Bone marrow (tissue), 2 donors: ENCODE results near the gene CNDP1.
"Not testable (repeated sequence)": the region's sequence is repeated elsewhere in the genome, so short reads cannot be mapped to it uniquely, and the experiment has no call there.

Experiments used
- DNase-seq, 2 donors: peaks; one replicate each; lab custom pipeline; 2025; lab: John Stamatoyannopoulos, UW

The CNDP1 gene

DNA sequence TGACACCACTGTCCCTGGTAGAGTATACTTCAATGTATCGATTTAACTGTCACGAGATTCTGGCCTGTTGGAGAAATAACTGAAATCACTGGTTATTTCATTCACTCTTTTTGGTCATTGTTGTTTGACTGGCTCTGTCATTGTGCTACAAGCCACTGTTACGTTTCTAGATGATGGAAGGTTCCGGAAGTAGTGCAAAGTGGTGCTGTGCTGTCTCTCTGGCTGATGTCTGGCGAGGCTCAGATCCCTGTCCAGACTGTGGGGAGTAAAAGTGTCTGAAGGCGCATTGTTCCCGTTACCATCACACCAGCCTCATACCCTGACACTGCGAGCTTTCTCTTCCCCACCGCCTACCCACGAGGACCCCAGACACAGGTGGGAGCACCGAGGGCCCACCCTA, 11.7 kb downstream of the CNDP1 start:
- DNase-seq = no peak

DNA sequence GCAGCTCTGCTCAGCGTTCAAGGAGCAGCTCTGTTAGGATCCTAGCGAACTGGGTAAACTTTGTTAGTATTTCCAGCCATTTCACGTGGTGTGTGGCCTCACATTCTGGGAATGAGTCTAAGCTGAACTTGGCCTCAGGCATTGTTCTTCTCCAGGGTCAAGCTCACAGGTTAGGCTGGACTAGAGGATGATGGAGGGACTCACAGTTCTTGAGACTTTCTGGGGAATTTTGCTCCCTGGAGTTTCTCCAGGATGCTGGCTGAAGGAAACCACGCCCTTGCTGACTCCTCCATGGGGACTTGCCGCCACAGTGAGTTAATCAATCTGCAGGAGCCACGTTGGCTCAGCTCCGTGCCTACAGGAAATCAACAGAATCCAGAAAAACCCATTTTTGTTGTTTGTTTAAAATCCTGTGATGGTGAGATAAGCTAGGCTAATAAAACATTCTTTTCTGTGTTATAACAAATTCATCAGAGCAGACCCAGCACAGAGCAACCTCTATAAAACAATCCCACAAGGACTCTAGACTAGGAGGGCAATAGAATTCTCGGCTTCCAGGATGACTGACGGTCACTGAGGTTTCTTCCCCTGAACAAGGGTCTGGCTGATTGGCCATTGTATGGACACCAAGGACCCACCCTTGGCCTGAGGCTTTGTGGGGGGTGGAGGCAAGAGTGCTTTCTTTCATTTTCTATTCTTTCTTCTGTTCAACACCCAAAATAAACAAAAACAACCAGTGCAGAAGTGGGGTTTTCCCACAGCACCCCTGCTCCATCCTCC, 12.6 kb downstream of the CNDP1 start:
- DNase-seq = no peak

DNA sequence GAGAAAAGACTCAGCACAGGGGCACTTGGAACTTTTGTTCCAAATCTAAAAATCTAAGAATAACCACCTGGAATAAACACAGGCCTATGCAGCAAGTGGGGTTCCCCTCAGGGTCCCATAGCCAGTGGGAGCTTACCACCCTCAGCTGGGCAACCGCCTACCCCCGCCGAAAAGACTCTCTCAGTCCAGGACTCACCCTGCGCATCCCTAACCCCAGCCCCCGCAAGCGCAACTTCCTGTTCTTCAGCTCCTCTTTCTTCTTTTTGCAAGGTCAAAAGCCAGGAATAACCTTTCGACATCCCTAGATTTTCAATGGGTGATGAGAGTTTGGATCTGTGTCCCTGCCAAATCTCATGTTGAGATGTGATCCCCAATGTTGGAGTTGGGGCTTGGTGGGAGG, 13.6 kb downstream of the CNDP1 start:
- no peak for DNase-seq

DNA sequence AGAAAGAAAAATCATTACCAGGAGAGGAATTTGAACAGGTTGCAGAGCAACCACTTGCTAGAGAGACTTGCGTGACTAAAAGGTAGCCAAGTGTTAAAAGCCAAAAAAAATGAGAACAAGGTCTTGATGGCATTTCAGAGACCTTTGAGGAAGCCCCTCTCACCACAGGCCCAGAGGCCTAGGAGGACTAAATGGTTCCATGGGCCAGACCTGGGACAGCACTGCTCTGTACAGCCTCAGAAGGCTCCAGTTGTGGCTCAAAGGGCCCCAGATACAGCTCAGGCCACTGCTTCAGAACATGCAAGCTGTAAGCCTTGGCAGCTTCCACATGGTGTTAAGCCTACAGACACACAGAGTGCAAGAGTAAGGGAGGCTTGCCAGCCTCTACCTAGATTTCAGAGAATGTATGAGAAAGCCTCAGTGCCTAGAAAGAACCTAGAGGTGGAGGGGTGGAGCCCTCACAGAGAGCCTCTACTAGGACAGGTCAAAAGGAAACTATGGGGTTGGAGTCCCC, 15.3 kb downstream of the CNDP1 start:
- no peak for DNase-seq

DNA sequence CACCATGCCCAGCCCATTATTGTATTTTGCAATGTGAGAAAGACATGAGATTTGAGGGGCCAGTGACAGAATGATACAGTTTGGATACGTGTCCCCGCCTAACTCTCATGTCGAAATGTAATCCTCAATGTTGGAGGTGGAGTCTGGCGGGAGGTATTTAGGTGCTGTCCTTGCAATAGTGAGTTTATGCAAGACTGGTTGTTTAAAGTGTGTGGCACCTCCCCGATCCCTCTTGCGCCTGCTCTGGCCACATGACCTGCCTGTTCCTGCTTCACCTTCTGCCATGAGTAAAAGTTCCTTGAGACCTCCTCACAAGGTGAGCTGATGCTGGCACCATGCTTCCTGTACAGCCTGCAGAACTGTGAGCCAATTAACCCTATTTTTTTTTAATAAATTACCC, 16.6 kb downstream of the CNDP1 start:
- DNase-seq = no peak

DNA sequence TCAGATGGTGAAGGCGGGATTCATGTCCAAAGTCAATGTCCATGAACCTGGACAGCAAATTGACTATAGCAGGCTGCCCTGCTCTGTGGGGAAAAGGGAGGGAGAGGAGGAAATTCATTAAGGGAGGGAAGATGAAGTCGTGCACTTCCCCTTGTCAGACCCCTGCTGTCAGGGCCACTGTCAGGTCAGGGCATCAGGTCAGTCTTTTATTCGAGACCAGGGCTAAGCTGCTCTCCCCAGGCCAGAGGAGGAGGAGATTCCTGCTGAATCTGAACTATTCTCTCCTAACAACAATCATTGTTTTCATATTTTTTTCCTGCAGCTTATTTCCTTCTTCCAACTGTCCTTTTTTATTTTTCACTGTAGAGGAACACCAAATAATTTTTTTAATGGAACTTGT, 17.2 kb downstream of the CNDP1 start:
- no peak for DNase-seq

DNA sequence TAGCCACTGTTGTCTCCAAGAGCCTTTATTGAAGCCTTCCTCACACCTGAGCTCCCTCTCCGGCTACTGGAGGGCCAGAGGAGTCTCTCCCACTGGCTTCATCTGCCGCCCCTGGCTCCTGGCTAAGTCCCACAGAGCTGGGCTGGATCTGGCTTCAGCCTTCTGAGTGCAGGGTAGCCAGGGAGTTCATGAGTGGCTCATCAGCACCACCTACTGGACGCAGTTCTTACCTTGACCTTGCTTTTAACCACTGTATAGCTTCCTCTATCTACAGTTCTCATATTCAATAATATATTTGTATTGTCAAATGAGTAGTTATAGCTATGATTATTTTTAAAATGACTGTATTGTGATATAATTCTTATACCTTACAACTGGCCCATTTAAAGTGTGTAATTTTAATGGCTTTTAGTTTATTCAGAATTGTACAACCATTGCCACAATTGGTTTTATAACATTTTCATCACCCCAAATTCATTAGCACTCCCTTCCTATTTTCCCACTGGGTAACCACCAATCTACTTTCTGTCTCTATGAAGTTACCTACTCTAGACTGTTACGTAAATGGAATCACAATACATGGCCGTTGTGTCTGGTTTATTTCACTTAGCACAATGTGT, 17.7 kb downstream of the CNDP1 start:
- peak; percentile 33 to 77 for DNase-seq

DNA sequence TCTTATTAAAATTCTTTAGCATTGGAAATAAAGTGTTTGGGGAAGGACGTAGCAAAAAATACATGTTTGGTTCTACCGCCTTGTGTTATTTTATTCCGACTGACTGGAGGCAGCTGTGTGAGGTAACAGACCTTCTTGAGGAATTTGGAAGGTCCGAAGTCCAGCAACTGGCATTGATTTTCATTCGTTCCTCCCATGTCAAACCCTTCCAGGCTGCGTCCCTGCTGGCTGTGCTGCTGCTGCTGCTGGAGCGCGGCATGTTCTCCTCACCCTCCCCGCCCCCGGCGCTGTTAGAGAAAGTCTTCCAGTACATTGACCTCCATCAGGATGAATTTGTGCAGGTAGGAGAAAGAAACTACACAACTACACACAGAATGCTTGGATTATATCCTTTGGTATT, 21.8 kb downstream of the CNDP1 start:
- no peak for DNase-seq

DNA sequence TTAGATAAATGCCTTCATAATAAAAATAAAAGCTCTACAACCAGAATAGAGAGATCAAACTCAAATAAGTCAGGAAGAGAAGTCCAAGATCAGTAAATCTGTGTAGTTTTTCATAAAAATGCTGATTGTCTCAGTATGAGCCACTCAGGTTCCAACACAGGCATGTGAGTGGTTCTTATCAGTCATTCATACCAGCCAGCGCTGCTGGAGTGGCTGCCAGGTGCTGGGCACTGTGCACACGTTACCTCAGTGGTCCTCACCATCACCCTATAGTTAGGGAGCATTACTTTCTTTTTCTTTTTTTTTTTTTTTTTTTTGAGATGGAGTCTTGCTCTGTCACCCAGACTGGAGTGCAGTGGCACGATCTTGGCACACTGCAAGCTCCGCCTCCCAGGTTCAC, 23.8 kb downstream of the CNDP1 start:
- DNase-seq = no peak

DNA sequence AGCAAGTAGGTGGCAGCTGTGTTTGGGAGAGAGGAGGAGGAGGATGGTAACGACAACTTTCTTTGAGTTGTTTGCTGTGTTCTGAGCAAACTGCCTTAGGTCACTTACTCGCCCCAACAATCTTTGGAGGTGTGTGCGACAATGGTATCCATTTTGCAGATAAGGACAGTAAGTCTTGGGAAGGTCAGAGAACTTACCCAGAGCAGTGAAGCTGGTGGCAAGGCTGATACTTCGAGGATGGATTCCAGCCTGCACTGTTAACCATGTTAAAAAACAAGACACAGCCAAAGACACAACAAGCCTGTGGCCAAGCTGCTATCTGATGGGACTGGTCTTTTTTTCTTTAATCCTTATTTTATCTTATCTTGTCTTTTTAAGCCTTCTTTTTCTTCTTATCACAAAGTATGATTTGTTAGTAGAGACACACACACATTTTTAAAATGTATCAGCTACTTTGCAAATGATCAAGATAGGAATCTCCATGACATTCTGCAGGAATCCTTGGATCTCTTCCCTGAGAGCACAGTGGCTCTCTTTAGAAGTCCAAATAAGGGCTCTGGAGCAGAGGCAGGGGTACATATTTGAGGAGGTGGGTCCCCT, 27.9 kb downstream of the CNDP1 start:
- DNase-seq = no peak

DNA sequence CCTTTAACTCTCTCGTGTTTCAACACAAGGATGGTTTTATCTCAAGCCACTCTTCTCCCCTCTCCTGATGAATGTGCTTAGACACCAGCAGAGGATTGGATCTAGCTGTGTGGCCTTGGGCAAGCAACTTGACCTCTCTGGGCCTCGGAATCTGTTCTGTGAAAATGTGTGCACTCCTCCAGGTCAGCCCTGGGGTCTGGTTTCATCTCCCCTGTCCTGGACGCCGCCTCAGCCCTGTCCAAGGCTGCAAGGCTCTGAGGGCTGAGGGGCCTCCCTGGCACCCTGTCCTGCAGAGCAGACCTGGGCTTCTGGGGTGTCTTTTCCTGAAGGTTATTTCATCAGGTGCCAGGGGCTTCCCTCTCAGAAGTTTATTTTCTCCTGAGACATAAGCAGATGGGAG, 28.5 kb downstream of the CNDP1 start:
- no peak for DNase-seq

DNA sequence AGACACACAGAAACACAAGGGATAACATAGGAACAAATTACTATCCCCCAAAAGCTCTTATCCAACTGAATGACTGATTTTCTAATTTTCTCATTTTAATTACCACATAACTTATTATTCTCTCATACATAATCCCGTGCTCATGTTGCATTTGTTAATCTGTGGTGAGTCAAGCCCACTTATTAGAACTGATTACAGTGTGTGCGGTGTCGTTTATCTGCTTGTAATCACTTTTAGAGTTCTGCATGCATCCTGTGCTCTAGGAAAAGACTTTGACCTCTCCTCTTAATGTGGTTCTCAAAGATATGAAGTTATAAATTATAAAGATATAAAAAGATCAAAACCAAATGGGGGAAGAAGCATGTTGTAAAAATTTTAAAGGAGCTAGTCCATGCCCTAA, 29.7 kb downstream of the CNDP1 start:
- no peak for DNase-seq

DNA sequence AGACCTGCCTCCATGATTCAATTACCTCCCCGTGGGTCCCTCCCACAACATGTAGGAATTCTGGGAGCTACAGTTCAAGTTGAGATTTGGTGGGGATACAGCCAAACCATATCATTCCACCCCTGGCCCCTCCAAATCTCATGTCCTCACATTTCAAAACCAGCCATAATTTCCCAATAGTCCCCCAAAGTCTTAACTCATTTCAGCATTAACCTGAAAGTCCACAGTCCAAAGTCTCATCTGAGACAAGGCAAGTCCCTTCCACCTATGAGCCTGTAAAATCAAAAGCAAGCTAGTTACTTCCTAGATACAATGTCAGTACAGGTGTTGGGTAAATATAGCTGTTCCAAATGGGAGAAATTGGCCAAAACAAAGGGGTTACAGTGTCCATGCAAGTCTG, 30.9 kb downstream of the CNDP1 start:
- DNase-seq = not testable (repeated sequence)

DNA sequence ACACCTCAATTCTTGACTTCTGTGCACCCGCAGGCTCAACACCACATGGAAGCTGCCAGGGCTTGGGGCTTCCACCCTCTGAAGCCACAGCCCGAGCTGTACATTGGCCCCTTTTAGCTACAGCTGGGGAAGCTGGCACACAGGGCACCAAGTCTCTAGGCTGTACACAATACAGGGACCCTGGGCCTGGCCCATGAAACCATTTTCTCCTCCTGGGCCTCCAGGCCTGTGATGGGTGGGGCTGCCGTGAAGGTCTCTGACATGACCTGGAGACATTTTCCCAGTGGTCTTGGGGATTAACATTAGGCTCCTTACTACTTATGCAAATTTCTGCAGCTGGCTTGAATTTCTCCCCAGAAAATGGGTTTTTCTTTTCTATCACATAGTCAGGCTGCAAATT, 31.7 kb downstream of the CNDP1 start:
- DNase-seq = not testable (repeated sequence)

DNA sequence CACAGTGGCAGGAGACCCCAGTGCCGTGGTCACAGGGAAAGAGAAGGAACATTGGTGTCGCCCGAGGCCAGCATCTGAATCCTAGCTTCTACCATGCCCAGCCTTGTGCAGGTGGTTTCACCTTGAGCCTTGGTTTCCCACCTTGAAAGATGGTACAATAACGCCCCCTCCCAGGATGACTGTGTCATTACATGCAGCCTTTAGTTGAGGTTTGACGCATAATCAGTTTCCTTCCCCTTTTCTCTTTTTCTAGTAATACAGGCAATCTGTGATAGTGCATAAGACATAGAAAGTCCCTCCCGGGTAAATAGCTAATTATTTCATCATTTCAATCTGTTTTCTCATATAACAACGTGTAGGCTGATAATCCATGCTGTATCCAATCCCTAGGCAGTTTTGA, 33.5 kb downstream of the CNDP1 start:
- DNase-seq = no peak

DNA sequence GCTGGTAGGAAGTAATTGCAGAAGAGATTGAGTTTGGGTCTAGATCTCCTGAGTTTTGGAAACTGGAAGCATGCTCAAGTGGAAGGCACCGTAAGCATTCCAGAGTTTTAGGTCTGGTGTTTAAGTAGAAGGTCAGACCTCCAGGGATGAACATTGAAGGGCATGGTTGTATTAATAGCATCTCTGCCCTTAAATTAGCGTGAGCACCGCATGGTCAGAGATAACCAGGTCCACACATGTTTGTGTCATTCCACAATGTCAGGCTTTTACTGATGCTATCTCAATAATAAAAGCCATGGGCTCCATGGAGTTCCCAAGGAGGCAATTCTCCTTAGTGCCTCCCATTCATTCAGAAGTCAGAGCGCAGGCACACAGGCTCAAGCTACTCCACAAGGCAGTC, 35.1 kb downstream of the CNDP1 start:
- DNase-seq = no peak

DNA sequence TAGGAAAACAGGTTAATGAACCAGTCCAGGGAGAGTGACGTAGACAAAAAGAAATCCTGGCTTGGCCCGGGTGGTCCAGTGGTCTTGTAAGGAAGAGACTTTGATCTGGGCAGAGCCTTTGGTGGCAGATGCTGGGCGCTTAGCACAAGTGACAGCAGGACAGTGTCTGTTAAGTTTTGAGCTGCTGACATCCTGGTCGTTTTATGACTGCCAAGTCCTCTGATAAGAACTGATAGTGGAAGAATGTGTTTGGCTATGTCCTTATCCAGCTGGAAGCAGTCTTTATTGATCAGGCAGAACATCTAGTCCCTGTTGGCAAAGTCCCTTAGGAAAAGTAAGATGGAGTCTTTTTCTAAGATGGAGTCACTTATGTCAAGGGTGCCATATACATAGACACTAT, 36.0 kb downstream of the CNDP1 start:
- no peak for DNase-seq

DNA sequence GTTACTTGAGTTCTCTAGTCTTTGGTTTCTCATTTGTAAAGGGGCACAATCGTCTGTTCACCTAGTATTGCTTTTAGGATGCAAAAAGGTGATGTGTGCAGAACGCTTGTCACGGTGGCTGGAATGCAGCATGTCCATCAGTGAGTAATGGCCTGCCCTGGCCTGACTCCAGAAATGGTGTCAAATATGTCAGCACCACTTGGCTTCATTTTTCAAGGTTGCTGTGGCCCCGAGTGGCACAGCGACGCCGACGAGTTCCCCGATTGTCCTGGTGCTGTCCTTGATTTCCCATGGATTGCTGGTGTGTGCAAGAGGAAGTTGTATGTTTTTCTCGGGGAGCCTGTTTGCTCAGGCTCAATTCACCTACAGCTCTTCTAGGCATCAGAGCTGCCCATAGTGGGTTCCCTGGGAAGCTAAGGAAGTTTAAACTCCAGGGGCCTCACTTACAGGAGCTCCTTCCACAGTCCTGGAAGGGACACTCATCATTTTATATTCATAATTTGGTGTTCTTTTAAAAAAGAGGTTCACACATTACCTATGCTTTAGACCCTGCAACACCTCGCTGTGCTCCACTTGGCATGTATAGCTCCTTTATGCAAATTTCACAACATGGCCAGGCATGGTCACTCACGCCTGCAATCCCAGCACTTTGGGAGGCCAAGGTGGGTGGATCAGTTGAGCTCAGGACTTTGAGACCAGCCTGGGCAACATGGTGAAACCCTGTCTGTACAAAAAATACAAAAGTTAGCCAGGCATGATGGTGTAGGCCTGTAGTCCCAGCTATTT, 37.8 kb downstream of the CNDP1 start:
- no peak for DNase-seq

DNA sequence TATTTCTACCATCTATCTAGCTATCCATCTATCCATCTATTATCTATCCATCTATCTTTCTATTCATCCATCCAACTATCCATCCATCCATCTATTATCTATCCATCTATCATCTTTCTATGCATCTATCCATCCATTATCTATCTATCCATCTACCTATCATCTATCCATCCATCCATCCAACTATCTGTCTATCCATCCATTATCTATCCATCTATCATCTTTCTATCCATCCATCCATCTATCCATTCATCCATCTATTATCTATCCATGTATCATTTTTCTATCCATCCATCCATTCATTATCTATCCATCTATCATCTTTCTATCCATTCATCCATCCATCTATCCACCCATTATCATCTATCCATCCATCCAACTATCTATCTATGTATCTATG, 38.8 kb downstream of the CNDP1 start:
- DNase-seq = no peak

DNA sequence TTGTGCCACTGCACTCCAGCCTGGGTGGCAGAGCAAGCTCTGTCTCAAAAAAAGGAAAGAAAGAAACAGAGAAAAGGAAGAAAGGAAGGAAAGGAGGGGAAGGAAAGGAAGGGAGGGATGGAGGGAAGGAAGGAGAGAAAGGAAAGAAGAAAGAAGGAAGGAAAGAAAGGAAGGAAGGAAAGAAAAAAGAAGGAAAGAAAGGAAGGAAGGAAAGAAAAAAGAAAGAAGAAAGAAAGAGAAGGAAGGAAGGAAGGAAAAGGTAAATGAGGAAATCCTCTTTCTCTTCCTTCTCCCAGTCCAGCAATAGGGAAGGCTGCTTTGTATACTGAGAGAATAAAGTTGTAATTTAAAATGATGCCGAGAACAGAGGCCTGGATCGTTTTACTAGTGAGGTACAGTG, 40.6 kb downstream of the CNDP1 start:
- no peak for DNase-seq

DNA sequence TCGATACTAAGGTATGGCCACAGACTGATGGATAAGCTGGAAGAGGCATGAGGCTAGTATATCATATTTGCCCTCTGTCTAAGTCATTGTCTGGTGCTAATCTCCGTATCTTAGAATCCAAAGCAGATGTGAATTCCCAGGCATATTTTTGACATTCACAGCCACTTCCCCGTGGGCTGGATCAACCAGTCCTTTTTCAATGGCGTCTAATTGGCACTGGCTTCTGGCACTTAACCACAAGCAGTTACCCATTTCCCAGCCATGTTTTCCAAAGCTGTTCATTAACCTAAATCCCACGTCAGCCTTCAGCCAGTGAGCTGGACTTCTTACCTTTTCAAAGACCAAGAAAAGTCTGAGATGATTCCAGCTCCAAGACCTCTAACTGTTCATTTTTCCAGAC, 42.7 kb downstream of the CNDP1 start:
- no peak for DNase-seq

DNA sequence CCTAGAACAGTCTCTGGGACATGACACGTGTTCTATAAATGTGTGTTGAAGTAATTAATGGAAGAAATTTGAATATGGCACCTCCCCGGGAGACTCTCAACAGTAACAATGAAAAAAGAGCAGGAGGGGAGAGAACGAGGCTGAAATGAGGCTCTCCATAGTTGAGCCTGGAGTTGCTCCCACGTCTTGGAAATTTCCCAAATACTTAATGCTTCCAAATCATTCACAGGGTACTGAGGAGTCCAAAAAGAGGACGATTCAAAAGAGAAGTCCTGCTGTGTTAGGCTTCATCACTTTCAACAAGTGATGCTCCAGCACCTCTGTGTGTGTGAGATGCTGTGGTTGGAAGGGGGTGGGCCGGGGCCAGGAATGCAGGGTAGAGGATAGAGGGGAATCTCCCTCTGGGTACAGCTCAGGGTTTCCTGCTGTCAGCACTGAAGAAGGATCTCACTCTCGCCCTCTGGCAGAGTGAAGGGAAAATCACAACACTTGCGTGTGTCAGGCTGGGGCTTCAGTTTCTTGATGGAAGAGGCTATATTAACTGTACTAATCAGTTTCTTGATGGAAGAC, 45.3 kb downstream of the CNDP1 start:
- no peak for DNase-seq
